ENCODE measurements around the gene COL28A1. TPM values are rescaled to one million over a fixed set of nuclear protein-coding genes. Genes with fewer than 3 reads are reported as not detected.
A peak's percentile ranks its signal among the peaks of the same experiment; 100 is the strongest.

Gene COL28A1
- total RNA-seq, 1 experiment from 2014 or later: 0.26 TPM

DNA sequence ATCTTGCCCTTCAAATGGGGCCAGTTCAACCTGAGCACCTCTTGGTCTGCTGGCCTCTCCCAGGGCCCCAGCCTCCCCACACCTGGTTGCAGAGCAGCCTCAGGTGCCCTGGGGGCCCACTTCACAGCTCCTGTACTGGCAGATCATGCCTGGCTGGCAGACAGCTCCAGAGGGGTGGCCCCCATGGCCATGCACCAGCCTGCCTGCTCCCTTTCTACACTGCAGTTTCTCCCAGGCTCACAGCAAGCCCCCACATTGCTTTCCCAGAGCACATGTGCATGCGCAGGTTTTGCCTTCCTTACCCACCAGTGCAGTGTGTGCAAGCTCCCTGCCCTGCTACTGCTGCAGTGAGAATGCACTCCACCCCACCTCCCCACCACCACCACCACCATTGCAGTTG is 21.2 kb upstream of the COL28A1 start:
- Histone ChIP-seq H3K79me2 (ENCODE audit: low read length) (no peaks in the 10 kb centered on the region), H3K36me3 (ENCODE audit: low read depth, low read length) (no peaks in the 10 kb centered on the region), H3K9me2 (replicated peaks; ENCODE audit: low read length) (no peaks in the 10 kb centered on the region), H4K20me1 (ENCODE audit: low read length) (no peaks in the 10 kb centered on the region), H3F3A (ENCODE audit: low read length, unreplicated experiment) (no peaks in the 10 kb centered on the region), H3K4me1 (ENCODE audit: insufficient read depth, low read length) (peaks cover 17% of the 10 kb centered on the region), H3K9me3 (ENCODE audit: low read length) (no peaks in the 10 kb centered on the region), H3K4me2 (ENCODE audit: low read length) (no peak overlapping the region), H3K4me3 (ENCODE audit: low read length) (no peak overlapping the region), H3K9ac (ENCODE audit: low read length) (no peak overlapping the region), H3K27me3 (ENCODE audit: low read length) (no peaks in the 10 kb centered on the region), H2AFZ (ENCODE audit: low read length) (no peak overlapping the region), H3K27ac (ENCODE audit: low read length) (no peak overlapping the region)
- TF ChIP-seq EZH2phosphoT487 (IDR thresholded peaks at IDR 0.05; ENCODE audit: borderline replicate concordance, low read length) (no peak), EZH2 (IDR thresholded peaks at IDR 0.05; ENCODE audit: low read length, unreplicated experiment) (no peak)
- TF ChIP-seq, protein P1, sequence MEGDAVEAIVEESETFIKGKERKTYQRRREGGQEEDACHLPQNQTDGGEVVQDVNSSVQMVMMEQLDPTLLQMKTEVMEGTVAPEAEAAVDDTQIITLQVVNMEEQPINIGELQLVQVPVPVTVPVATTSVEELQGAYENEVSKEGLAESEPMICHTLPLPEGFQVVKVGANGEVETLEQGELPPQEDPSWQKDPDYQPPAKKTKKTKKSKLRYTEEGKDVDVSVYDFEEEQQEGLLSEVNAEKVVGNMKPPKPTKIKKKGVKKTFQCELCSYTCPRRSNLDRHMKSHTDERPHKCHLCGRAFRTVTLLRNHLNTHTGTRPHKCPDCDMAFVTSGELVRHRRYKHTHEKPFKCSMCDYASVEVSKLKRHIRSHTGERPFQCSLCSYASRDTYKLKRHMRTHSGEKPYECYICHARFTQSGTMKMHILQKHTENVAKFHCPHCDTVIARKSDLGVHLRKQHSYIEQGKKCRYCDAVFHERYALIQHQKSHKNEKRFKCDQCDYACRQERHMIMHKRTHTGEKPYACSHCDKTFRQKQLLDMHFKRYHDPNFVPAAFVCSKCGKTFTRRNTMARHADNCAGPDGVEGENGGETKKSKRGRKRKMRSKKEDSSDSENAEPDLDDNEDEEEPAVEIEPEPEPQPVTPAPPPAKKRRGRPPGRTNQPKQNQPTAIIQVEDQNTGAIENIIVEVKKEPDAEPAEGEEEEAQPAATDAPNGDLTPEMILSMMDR (conservative IDR thresholded peaks at IDR 0.05; ENCODE audit: low read depth, low read length): no peak
- CTCF ChIA-PET: no interaction called here
- DNase-seq: no peak
- POLR2A ChIA-PET (ENCODE audit: unreplicated experiment): no interaction called here
- no peak for ATAC-seq
- intact Hi-C loops (cut with micrococcal nuclease): no loop called here
- BruUV-seq (replicated peaks): no TSS peak

DNA sequence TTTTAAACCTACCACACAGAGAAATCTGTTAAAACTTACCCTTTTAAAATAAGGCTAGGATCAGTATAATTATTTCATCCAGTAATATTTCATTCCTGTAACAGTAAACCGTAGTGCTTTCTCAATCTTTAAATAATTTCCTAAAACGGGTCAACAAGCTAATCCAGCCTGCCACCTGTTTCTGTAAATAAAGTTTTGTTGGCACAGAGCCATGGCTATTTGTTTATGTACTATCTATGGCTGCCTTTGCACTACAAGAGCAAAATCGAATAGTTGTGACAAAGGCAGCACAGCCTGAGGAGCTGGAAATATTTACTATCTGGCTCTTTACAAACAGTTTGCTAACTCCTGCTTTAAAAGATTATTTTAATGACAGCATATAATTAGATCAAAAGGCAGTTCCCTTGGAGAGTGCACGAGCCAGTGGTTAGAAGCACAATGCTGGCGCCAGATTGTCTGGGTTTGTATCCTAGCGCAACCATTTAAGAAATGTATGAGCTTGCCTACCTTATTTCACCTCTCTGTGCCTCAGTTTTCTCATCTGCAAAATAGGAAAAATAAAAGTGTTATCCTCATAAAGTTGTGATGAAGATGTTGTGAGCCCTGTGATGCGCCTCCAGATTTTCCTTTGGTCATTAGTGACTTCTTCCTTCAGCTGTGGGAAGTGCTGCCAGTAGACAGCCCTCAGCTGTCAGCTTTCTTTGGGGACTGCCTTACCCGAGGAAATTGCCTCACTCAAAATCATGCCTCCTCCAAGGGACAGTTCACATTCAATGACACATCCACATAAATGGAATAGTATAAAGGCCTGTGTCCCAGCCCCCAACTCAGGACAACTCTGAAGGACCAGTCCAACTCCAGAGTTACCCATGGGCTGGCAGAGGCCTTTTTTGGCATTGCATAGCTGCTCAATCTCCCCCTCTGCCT is 19.2 kb upstream of the COL28A1 start:
- no peaks in the 10 kb centered on the region for H3F3A ChIP-seq (ENCODE audit: low read length, unreplicated experiment)
- DNase-seq (no peak), ATAC-seq (no peak)
- TF ChIP-seq EZH2phosphoT487 (IDR thresholded peaks at IDR 0.05; ENCODE audit: borderline replicate concordance, low read length): no peak
- no peak for TF ChIP-seq EZH2 (IDR thresholded peaks at IDR 0.05; ENCODE audit: low read length, unreplicated experiment)
- TF ChIP-seq, protein P1 (conservative IDR thresholded peaks at IDR 0.05; ENCODE audit: low read depth, low read length): no peak
- H4K20me1 ChIP-seq (ENCODE audit: low read length): no peaks in the 10 kb centered on the region
- no TSS peak for BruUV-seq (replicated peaks)
- CTCF ChIA-PET: no interaction called here
- no peaks in the 10 kb centered on the region for H3K27me3 ChIP-seq (ENCODE audit: low read length)
- no peaks in the 10 kb centered on the region for H3K36me3 ChIP-seq (ENCODE audit: low read depth, low read length)
- no peak overlapping the region for H3K4me3 ChIP-seq (ENCODE audit: low read length)
- peak overlapping the region; percentile 46; the same call in 1 of the 2 replicates for H3K4me2 ChIP-seq (ENCODE audit: low read length)
- H2AFZ ChIP-seq (ENCODE audit: low read length): no peak overlapping the region
- H3K79me2 ChIP-seq (ENCODE audit: low read length): no peaks in the 10 kb centered on the region
- intact Hi-C loops (cut with micrococcal nuclease): no loop called here
- H3K9me2 ChIP-seq (replicated peaks; ENCODE audit: low read length): no peaks in the 10 kb centered on the region
- POLR2A ChIA-PET (ENCODE audit: unreplicated experiment): interaction anchor here (0.6 kb wide), 2 partner anchors 30 to 65 kb away, joined by 3 to 5 read pairs; no protein-coding TSS in a partner anchor
- H3K9me3 ChIP-seq (ENCODE audit: low read length): no peaks in the 10 kb centered on the region
- H3K9ac ChIP-seq (ENCODE audit: low read length): no peak overlapping the region
- no peak overlapping the region for H3K27ac ChIP-seq (ENCODE audit: low read length)
- H3K4me1 ChIP-seq (ENCODE audit: insufficient read depth, low read length): peaks cover 17% of the 10 kb centered on the region

DNA sequence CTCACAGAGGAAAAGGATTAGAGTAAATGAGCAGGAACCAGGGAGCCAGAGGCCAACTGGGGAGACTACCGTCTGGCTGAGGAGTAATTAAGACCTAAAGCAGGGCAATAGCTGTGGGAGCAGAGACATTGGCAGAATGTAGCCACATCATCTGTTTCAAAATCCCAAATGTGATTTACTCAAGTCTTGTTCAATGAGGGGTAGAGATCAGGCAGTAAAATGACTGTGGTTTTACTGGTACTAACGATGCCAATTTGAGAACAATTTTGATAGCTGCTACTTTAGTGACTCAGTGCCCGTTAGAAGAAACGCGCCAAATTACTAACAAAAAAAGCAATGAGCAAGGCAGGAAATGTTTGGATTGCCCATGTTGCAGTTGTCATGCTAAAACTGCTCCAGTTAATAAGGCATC is 18.4 kb upstream of the COL28A1 start:
- Histone ChIP-seq H3K27me3 (ENCODE audit: low read length) (no peaks in the 10 kb centered on the region), H2AFZ (ENCODE audit: low read length) (peak overlapping the region; percentile 3; the same call in 1 of the 2 replicates), H3K27ac (ENCODE audit: low read length) (peak overlapping the region; percentile 19; the same call in 1 of the 2 replicates), H3K4me2 (ENCODE audit: low read length) (peak overlapping the region; percentile 46; the same call in 1 of the 2 replicates), H3K4me3 (ENCODE audit: low read length) (no peak overlapping the region), H3K9me3 (ENCODE audit: low read length) (no peaks in the 10 kb centered on the region), H3K9ac (ENCODE audit: low read length) (no peak overlapping the region), H3K79me2 (ENCODE audit: low read length) (no peaks in the 10 kb centered on the region), H3K9me2 (replicated peaks; ENCODE audit: low read length) (no peaks in the 10 kb centered on the region), H3K36me3 (ENCODE audit: low read depth, low read length) (no peaks in the 10 kb centered on the region), H3F3A (ENCODE audit: low read length, unreplicated experiment) (no peaks in the 10 kb centered on the region), H4K20me1 (ENCODE audit: low read length) (no peaks in the 10 kb centered on the region), H3K4me1 (ENCODE audit: insufficient read depth, low read length) (peaks cover 17% of the 10 kb centered on the region)
- CTCF ChIA-PET: no interaction called here
- no TSS peak for BruUV-seq (replicated peaks)
- TF ChIP-seq, protein P1 (conservative IDR thresholded peaks at IDR 0.05; ENCODE audit: low read depth, low read length): no peak
- TF ChIP-seq EZH2phosphoT487 (IDR thresholded peaks at IDR 0.05; ENCODE audit: borderline replicate concordance, low read length) (no peak), EZH2 (IDR thresholded peaks at IDR 0.05; ENCODE audit: low read length, unreplicated experiment) (no peak)
- intact Hi-C loops (cut with micrococcal nuclease): no loop called here
- DNase-seq (peak; percentile 80), ATAC-seq (peak; percentile 73)
- POLR2A ChIA-PET (ENCODE audit: unreplicated experiment): no interaction called here
